Upper lobe of left lung (tissue), 6 donors: ENCODE data around the gene MIA2. TPM values are rescaled to one million over a fixed set of nuclear protein-coding genes. Genes with fewer than 3 reads are reported as not detected.

Experiments used
- ATAC-seq, 2 donors: fragments of 200-7000 bp; cut with Tn5 transposase; one replicate each; pipeline ENCODE4 v1.9.1; 2022; ENCODE audit warnings: mild to moderate bottlenecking in 2 of 2, moderate library complexity in 2 of 2; ENCODE audit not compliant: low FRiP score in 2 of 2
- DNase-seq, 2 donors: peaks; one replicate each; pipeline ENCODE4 v3.0.0-alpha.2; 2019 to 2020
- H3K27ac ChIP-seq, 4 donors: fragments of 200-600 bp; sonication (generic); one replicate each; pipeline ENCODE4 v1.5.1; 2016 to 2019
- H3K27me3 ChIP-seq, 4 donors: fragments of 200-600 bp; sonication (generic); one replicate each; pipeline ENCODE4 v1.5.1; 2017 to 2019
- H3K36me3 ChIP-seq, 4 donors: fragments of 200-600 bp; sonication (generic); one replicate each; pipeline ENCODE4 v1.5.1; 2016 to 2019
- H3K4me1 ChIP-seq, 4 donors: fragments of 200-600 bp; sonication (generic); one replicate each; pipeline ENCODE4 v1.5.1; 2018 to 2019
- H3K4me3 ChIP-seq, 4 donors: fragments of 200-600 bp; sonication (generic); one replicate each; pipeline ENCODE4 v1.5.1; 2017 to 2019; ENCODE audit warnings: mild to moderate bottlenecking in 2 of 4, moderate library complexity in 1 of 4
- H3K9me3 ChIP-seq, 4 donors: fragments of 200-600 bp; sonication (generic); one replicate each; pipeline ENCODE4 v1.5.1; 2018 to 2019
- CTCF ChIP-seq, 6 experiments: fragments of 450-650 bp in 4 of 6; fragments of 200-600 bp in 2 of 6; sonication (generic) in 2 of 6; IDR thresholded peaks; one replicate each; pipeline ENCODE4 v1.5.1; 2016 to 2019; ENCODE audit warnings: antibody characterized with exemption in 6 of 6
- EP300 ChIP-seq, 4 donors: sonication (generic); formaldehyde crosslinking; IDR thresholded peaks; one replicate each; pipeline ENCODE4 v1.5.1; 2017; ENCODE audit warnings: antibody characterized with exemption in 4 of 4, control low read depth in 2 of 4
- POLR2A ChIP-seq, 4 donors: fragments of 450-650 bp; IDR thresholded peaks; one replicate each; pipeline ENCODE4 v1.5.1; 2016 to 2017; ENCODE audit warnings: antibody characterized with exemption in 4 of 4, mild to moderate bottlenecking in 2 of 4
- POLR2AphosphoS5 ChIP-seq, 2 donors: sonication (generic); formaldehyde crosslinking; IDR thresholded peaks; one replicate each; pipeline ENCODE4 v1.5.1; 2017; ENCODE audit warnings: antibody characterized with exemption in 2 of 2
- WGBS, 2 donors: methylation state at CpG; one replicate each; pipeline ENCODE4 v1.1.5; 2017 to 2018; 5-methylcytosine and 5-hydroxymethylcytosine counted together
- total RNA-seq, 6 donors: library from RNA; depleted of rRNA in 4 of 6; stranded (reverse); fragments of >200 nt in 4 of 6; gene quantifications; one replicate each; pipeline versions ENCODE4 v1.1.0 to v1.2.1, GENCODE V29; 2016 to 2021
- donor health status: DM: no; HTN: no; CAD: no; lungs with moderate emphysema.
- donor health status: DM: no; HTN: yes; CAD: no; lungs with severe emphysema.

Gene MIA2
- total RNA-seq, 6 donors from 2014 or later = 13.0 to 56.8 (median 25.4) TPM

- H3K27ac ChIP-seq = no peak overlapping the region
- H3K4me3 ChIP-seq = no peak overlapping the region
- TF ChIP-seq EP300 (IDR thresholded peaks at IDR 0.05) (no peak), CTCF (IDR thresholded peaks at IDR 0.05) (no peak), POLR2AphosphoS5 (IDR thresholded peaks at IDR 0.05) (no peak), POLR2A (IDR thresholded peaks at IDR 0.05) (no peak)
- ATAC-seq = no peak
- H3K9me3 ChIP-seq = no peaks in the 10 kb centered on the region
- WGBS, 2 donors = 93 to 97% methylated on average over 4 of the region's 4 CpGs
- no peaks in the 10 kb centered on the region for H3K27me3 ChIP-seq
- DNase-seq = no peak
- no peaks in the 10 kb centered on the region for H3K4me1 ChIP-seq
- peaks cover 0 to 53% (median 11%) of the 10 kb centered on the region in 4 donors for H3K36me3 ChIP-seq
These were observed 68.6 kb downstream of the MIA2 start for GRCh38 chr14:39302124-39302810.

GRCh38 chr14:39303115-39303514 is 69.4 kb downstream of the MIA2 start:
- ATAC-seq (no peak), DNase-seq (no peak)
- Histone ChIP-seq H3K4me1 (no peaks in the 10 kb centered on the region), H3K4me3 (no peak overlapping the region), H3K9me3 (no peaks in the 10 kb centered on the region), H3K27me3 (no peaks in the 10 kb centered on the region), H3K36me3 (peaks cover 0 to 44% (median 10%) of the 10 kb centered on the region in 4 donors), H3K27ac (no peak overlapping the region)
- WGBS, 2 donors = 76 to 89% methylated on average over 1 of the region's 1 CpG
- TF ChIP-seq POLR2A (IDR thresholded peaks at IDR 0.05) = no peak
- no peak for TF ChIP-seq EP300 (IDR thresholded peaks at IDR 0.05)
- TF ChIP-seq POLR2AphosphoS5 (IDR thresholded peaks at IDR 0.05) = no peak
- TF ChIP-seq CTCF (IDR thresholded peaks at IDR 0.05) = no peak

GRCh38 chr14:39307815-39308214 is 74.1 kb downstream of the MIA2 start:
- Histone ChIP-seq H3K36me3 (peaks cover 0 to 26% (median 0%) of the 10 kb centered on the region in 4 donors), H3K27ac (no peak overlapping the region), H3K27me3 (no peaks in the 10 kb centered on the region), H3K9me3 (no peaks in the 10 kb centered on the region), H3K4me1 (no peaks in the 10 kb centered on the region), H3K4me3 (no peak overlapping the region)
- 92 to 97% methylated on average over 3 of the region's 3 CpGs for WGBS, 2 donors
- no peak for DNase-seq
- ATAC-seq = no peak
- TF ChIP-seq CTCF (IDR thresholded peaks at IDR 0.05) (no peak), EP300 (IDR thresholded peaks at IDR 0.05) (no peak), POLR2AphosphoS5 (IDR thresholded peaks at IDR 0.05) (no peak), POLR2A (IDR thresholded peaks at IDR 0.05) (no peak)

GRCh38 chr14:39310051-39310450 is 76.3 kb downstream of the MIA2 start:
- Histone ChIP-seq H3K9me3 (no peaks in the 10 kb centered on the region), H3K27ac (no peak overlapping the region), H3K4me1 (no peaks in the 10 kb centered on the region), H3K36me3 (peaks cover 0 to 17% (median 0%) of the 10 kb centered on the region in 4 donors), H3K4me3 (no peak overlapping the region), H3K27me3 (no peaks in the 10 kb centered on the region)
- TF ChIP-seq EP300 (IDR thresholded peaks at IDR 0.05) (no peak), POLR2AphosphoS5 (IDR thresholded peaks at IDR 0.05) (no peak), CTCF (IDR thresholded peaks at IDR 0.05) (no peak), POLR2A (IDR thresholded peaks at IDR 0.05) (no peak)
- no peak for ATAC-seq
- no peak for DNase-seq

GRCh38 chr14:39315859-39316444 is 82.2 kb downstream of the MIA2 start:
- DNase-seq = no peak
- TF ChIP-seq EP300 (IDR thresholded peaks at IDR 0.05) = no peak
- no peak for TF ChIP-seq POLR2A (IDR thresholded peaks at IDR 0.05)
- no peak for TF ChIP-seq POLR2AphosphoS5 (IDR thresholded peaks at IDR 0.05)
- no peak for TF ChIP-seq CTCF (IDR thresholded peaks at IDR 0.05)
- Histone ChIP-seq H3K9me3 (no peaks in the 10 kb centered on the region), H3K36me3 (peaks cover 0 to 28% (median 4%) of the 10 kb centered on the region in 4 donors), H3K27me3 (no peaks in the 10 kb centered on the region), H3K27ac (no peak overlapping the region), H3K4me1 (no peaks in the 10 kb centered on the region), H3K4me3 (no peak overlapping the region)
- 100% methylated on average over 1 of the region's 1 CpG for WGBS, 2 donors
- ATAC-seq = no peak
